ENCODE measurements around the gene PSTK.

PSTK gene, protein sequence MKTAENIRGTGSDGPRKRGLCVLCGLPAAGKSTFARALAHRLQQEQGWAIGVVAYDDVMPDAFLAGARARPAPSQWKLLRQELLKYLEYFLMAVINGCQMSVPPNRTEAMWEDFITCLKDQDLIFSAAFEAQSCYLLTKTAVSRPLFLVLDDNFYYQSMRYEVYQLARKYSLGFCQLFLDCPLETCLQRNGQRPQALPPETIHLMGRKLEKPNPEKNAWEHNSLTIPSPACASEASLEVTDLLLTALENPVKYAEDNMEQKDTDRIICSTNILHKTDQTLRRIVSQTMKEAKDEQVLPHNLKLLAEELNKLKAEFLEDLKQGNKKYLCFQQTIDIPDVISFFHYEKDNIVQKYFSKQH

DNA sequence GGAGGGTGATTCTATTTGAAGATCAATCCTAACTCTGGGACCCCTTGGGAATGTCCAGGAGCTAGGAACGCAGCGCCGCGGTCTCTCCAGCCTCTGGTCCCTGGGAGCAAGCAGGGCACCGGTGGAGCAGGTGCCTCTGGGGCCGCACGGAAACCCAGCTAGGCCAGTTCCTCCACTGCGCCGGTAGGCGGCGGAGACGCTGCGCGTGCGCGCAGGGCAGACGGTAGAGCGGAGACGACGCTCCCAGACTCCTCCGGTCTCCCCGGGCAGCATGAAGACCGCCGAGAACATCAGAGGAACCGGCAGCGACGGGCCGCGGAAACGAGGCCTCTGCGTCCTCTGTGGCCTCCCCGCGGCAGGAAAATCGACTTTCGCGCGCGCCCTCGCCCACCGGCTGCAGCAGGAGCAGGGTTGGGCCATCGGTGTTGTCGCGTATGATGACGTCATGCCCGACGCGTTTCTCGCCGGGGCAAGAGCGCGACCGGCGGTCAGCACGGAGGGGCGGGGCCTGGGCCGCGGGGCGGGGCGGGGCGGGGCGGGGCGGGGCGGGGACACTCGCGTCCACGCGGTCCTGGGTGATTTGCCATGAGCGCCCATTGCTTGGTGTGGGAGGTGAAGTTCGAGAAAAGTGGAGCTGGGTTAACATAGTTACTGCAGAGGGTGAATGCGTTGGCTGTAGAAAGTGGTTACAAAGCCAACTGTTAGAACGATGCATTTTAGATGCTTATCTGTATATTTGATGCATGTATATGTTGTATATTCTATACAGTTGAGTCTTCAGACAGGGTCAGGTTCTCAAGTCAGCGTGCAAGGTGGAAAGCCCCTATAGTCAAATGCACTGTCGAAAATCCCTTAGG, at the start of gene PSTK:
PSTK (plus strand) TSS at position 193 of the 857 bp plus-strand sequence; CDS start at position 272, 79 bp downstream.
- Histone ChIP-seq H4K20me1 (ENCODE audit: insufficient read depth, low read length) (no peaks in the 10 kb centered on the region), H3K9ac (ENCODE audit: low read length) (peak within 1 kb of the TSS; percentile 73), H3K36me3 (replicated peaks; ENCODE audit: low read depth, low read length) (no peaks in the 10 kb centered on the region), H2AFZ (ENCODE audit: low read depth, low read length) (peak within 1 kb of the TSS; percentile 80; the same call in 1 of the 2 replicates), H3K4me3 (ENCODE audit: low read length) (peak within 1 kb of the TSS; percentile 85), H3K4me1 (ENCODE audit: low read length) (peaks cover 9% of the 10 kb centered on the region; the same call in 1 of the 2 replicates), H3K27ac (ENCODE audit: low read length) (peak within 1 kb of the TSS; percentile 75), H3K4me2 (ENCODE audit: low read length) (peak within 1 kb of the TSS; percentile 82), H3K9me3 (ENCODE audit: insufficient read depth, low read length) (no peaks in the 10 kb centered on the region), H3K79me2 (ENCODE audit: low read length) (no peaks in the 10 kb centered on the region), H3K27me3 (ENCODE audit: low read depth, low read length) (no peaks in the 10 kb centered on the region)
- TF ChIP-seq EZH2phosphoT487 (IDR thresholded peaks at IDR 0.05; ENCODE audit: low read depth) = no peak
- TF ChIP-seq, protein P1, sequence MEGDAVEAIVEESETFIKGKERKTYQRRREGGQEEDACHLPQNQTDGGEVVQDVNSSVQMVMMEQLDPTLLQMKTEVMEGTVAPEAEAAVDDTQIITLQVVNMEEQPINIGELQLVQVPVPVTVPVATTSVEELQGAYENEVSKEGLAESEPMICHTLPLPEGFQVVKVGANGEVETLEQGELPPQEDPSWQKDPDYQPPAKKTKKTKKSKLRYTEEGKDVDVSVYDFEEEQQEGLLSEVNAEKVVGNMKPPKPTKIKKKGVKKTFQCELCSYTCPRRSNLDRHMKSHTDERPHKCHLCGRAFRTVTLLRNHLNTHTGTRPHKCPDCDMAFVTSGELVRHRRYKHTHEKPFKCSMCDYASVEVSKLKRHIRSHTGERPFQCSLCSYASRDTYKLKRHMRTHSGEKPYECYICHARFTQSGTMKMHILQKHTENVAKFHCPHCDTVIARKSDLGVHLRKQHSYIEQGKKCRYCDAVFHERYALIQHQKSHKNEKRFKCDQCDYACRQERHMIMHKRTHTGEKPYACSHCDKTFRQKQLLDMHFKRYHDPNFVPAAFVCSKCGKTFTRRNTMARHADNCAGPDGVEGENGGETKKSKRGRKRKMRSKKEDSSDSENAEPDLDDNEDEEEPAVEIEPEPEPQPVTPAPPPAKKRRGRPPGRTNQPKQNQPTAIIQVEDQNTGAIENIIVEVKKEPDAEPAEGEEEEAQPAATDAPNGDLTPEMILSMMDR (IDR thresholded peaks at IDR 0.05; ENCODE audit: low read depth, low read length) = peak; percentile 44

DNA sequence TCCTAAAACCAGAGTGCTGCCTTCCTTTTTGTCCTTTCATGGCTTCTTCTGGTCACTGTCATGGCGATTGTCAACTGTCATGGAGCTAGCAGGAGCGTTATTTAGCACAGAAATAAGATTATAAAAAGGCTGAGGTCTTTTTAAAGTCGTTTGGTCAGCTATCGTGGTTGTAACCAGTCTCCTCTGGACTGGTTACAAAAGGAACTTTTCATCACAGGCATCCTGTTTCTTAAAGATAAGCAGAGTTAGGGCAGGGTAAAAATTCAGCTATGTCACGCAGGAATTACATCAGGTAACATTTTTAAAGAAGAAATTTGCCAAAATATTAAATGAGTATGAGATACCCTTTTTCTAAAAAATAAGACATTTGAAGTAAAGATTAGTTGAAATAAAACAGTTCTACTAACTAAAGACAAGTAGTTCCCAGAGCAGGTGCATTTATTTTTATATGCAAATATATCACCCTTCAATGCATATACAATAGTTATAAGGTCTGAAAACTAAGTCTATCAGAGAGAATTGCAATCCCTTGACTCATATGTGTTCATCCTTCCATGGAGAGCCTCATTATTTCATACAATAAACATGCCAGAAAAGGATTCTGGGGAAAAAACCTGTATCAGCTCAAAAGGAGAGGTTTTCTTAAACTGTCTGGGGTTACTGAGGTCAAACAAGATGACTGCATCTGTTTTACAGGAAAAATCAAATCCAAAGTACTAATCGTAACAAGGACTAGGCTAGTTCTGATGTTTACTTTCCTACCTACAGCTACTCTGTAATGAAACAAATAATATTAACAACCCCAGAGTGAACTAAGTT, 48.9 kb upstream of the PSTK start:
- Histone ChIP-seq H3K4me1 (ENCODE audit: low read length) (no peaks in the 10 kb centered on the region), H3K36me3 (replicated peaks; ENCODE audit: low read depth, low read length) (peaks cover 5% of the 10 kb centered on the region), H2AFZ (ENCODE audit: low read depth, low read length) (no peak overlapping the region), H3K4me3 (ENCODE audit: low read length) (no peak overlapping the region), H3K9ac (ENCODE audit: low read length) (no peak overlapping the region), H3K79me2 (ENCODE audit: low read length) (no peaks in the 10 kb centered on the region), H3K27me3 (ENCODE audit: low read depth, low read length) (no peaks in the 10 kb centered on the region), H3K27ac (ENCODE audit: low read length) (no peak overlapping the region), H3K4me2 (ENCODE audit: low read length) (no peak overlapping the region), H3K9me3 (ENCODE audit: insufficient read depth, low read length) (no peaks in the 10 kb centered on the region), H4K20me1 (ENCODE audit: insufficient read depth, low read length) (no peaks in the 10 kb centered on the region)
- TF ChIP-seq, protein P1 (IDR thresholded peaks at IDR 0.05; ENCODE audit: low read depth, low read length) = no peak

DNA sequence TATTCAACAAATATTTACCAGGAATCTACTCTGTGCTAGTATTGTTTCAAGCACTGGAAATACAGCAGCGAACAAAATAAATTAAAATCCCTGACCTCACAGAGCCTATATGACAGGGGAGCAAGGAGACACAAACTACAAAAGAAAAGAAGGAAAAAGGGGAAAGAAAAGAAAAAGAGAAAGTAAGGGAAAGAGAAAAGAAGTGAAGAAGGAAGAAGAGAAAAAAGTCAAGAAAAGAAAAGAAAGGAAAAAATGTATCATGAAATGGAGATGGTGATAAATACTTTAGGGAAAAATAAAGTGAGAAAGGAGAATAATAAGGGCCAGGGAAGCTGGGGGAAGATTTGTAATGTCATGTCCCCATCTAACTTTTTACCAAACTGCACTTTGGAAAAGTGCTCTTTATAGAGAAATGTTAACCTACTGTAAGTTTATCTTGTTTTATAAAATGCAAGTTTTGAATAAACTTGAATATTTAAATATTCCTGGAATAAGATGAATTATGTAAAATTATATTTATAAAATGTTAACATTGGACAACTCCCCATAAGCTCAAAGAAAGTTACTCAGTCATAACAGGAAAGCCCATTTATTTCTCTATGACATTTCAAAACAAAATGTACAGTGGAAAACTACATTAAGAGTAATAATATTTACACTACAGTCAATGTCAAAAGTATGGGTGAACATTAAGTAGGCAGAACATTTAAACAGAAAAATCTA, 40.9 kb upstream of the PSTK start:
- Histone ChIP-seq H3K9ac (ENCODE audit: low read length) (no peak overlapping the region), H3K27ac (ENCODE audit: low read length) (no peak overlapping the region), H3K9me3 (ENCODE audit: insufficient read depth, low read length) (no peaks in the 10 kb centered on the region), H3K4me2 (ENCODE audit: low read length) (no peak overlapping the region), H2AFZ (ENCODE audit: low read depth, low read length) (no peak overlapping the region), H3K36me3 (replicated peaks; ENCODE audit: low read depth, low read length) (peaks cover 19% of the 10 kb centered on the region), H3K79me2 (ENCODE audit: low read length) (no peaks in the 10 kb centered on the region), H3K4me3 (ENCODE audit: low read length) (no peak overlapping the region), H3K27me3 (ENCODE audit: low read depth, low read length) (no peaks in the 10 kb centered on the region), H4K20me1 (ENCODE audit: insufficient read depth, low read length) (no peaks in the 10 kb centered on the region), H3K4me1 (ENCODE audit: low read length) (no peaks in the 10 kb centered on the region)
- TF ChIP-seq, protein P1 (IDR thresholded peaks at IDR 0.05; ENCODE audit: low read depth, low read length) = no peak
- TF ChIP-seq EZH2phosphoT487 (IDR thresholded peaks at IDR 0.05; ENCODE audit: low read depth) = no peak

All from OCI-LY3 (cell line).